Measurements from ENCODE around the gene PSME3IP1.

The PSME3IP1 gene

GRCh38 chr16:57167538-57167937 lies 18.3 kb downstream of the PSME3IP1 start:
- no peak for DNase-seq (ENCODE audit: low spot score)

GRCh38 chr16:57166951-57167350 lies 18.9 kb downstream of the PSME3IP1 start:
- DNase-seq (ENCODE audit: low spot score) = no peak

GRCh38 chr16:57166451-57166850 lies 19.4 kb downstream of the PSME3IP1 start:
- DNase-seq (ENCODE audit: low spot score) = no peak

- DNase-seq (ENCODE audit: low spot score) = no peak
These were observed 19.9 kb downstream of the PSME3IP1 start for GRCh38 chr16:57165938-57166337.

GRCh38 chr16:57165483-57165882 lies 20.4 kb downstream of the PSME3IP1 start:
- no peak for DNase-seq (ENCODE audit: low spot score)

GRCh38 chr16:57163842-57164241 lies 22.0 kb downstream of the PSME3IP1 start:
- no peak for DNase-seq (ENCODE audit: low spot score)

- no peak for DNase-seq (ENCODE audit: low spot score)
These were observed 26.4 kb downstream of the PSME3IP1 start for GRCh38 chr16:57159447-57159846.

GRCh38 chr16:57157533-57157932 lies 28.3 kb downstream of the PSME3IP1 start:
- DNase-seq (ENCODE audit: low spot score) = no peak

GRCh38 chr16:57156351-57156703 lies 29.5 kb downstream of the PSME3IP1 start:
- no peak for DNase-seq (ENCODE audit: low spot score)

- DNase-seq (ENCODE audit: low spot score) = no peak
These were observed 30.0 kb downstream of the PSME3IP1 start for GRCh38 chr16:57155702-57156350.

- DNase-seq (ENCODE audit: low spot score) = no peak
These were observed 32.0 kb downstream of the PSME3IP1 start for GRCh38 chr16:57153841-57154240.

GRCh38 chr16:57152096-57153093 lies 33.4 kb downstream of the PSME3IP1 start:
- DNase-seq (ENCODE audit: low spot score) = no peak

GRCh38 chr16:57151369-57151768 lies 34.5 kb downstream of the PSME3IP1 start:
- DNase-seq (ENCODE audit: low spot score) = no peak

- DNase-seq (ENCODE audit: low spot score) = no peak
These were observed 35.0 kb downstream of the PSME3IP1 start for GRCh38 chr16:57150682-57151330.

GRCh38 chr16:57149391-57149790 lies 36.4 kb downstream of the PSME3IP1 start:
- no peak for DNase-seq (ENCODE audit: low spot score)

- DNase-seq (ENCODE audit: low spot score) = no peak
These were observed 37.4 kb downstream of the PSME3IP1 start for GRCh38 chr16:57148481-57148880.

- no peak for DNase-seq (ENCODE audit: low spot score)
These were observed 38.2 kb downstream of the PSME3IP1 start for GRCh38 chr16:57147381-57148221.

GRCh38 chr16:57146735-57147134 lies 39.1 kb downstream of the PSME3IP1 start:
- no peak for DNase-seq (ENCODE audit: low spot score)

- no peak for DNase-seq (ENCODE audit: low spot score)
These were observed 39.7 kb downstream of the PSME3IP1 start for GRCh38 chr16:57146040-57146647.

GRCh38 chr16:57145046-57146021 lies 40.5 kb downstream of the PSME3IP1 start:
- DNase-seq (ENCODE audit: low spot score) = no peak

Measured in CD4-positive, alpha-beta T cell treated with Interleukin-2 at 100 ng/mL for 4 hours (primary cell).